Stimulated activated CD4-positive, alpha-beta T cell treated with anti-CD3 and anti-CD28 coated beads, Interleukin-1b, Interleukin-23, amount 100 ng/mL, for 1 hour (primary cell): ENCODE data around the gene SYT9.
A peak's percentile ranks its signal among the peaks of the same experiment; 100 is the strongest.
"Not testable (repeated sequence)": the region's sequence is repeated elsewhere in the genome, so short reads cannot be mapped to it uniquely, and the experiment has no call there.

Experiments used
- DNase-seq, 2 donors: peaks; one replicate each; pipeline ENCODE4 v3.0.0-alpha.2; 2020; ENCODE audit warnings: low read depth in 2 of 2

SYT9 gene

GRCh38 chr11:7506243-7506642 is 254.5 kb downstream of the SYT9 start:
- no peak for DNase-seq

- no peak for DNase-seq
These were observed 256.4 kb downstream of the SYT9 start for GRCh38 chr11:7508087-7508486.

GRCh38 chr11:7509966-7510365 is 258.3 kb downstream of the SYT9 start:
- DNase-seq, result no peak

- no peak for DNase-seq
These were observed 259.7 kb downstream of the SYT9 start for GRCh38 chr11:7511401-7511800.

- DNase-seq, result no peak
These were observed 261.0 kb downstream of the SYT9 start for GRCh38 chr11:7512525-7513233.

GRCh38 chr11:7513234-7514098 is 261.8 kb downstream of the SYT9 start, which contains the start of gene PPFIBP2:
TSS of gene PPFIBP2 (plus strand) at chr11:7513999. CDS start at chr11:7549476, 35,477 bp downstream.
- DNase-seq, result peak; percentile 58 to 74

GRCh38 chr11:7514099-7514591 is 262.4 kb downstream of the SYT9 start:
- peak in 1 of 2 donors; percentile 5 for DNase-seq

- no peak for DNase-seq
These were observed 263.8 kb downstream of the SYT9 start for GRCh38 chr11:7515447-7515886.

GRCh38 chr11:7516475-7516874 is 264.8 kb downstream of the SYT9 start:
- no peak for DNase-seq

- not testable (repeated sequence) for DNase-seq
These were observed 266.0 kb downstream of the SYT9 start for GRCh38 chr11:7517743-7518142.
